K562 (cell line): ENCODE results near the gene S100A3. TPM values are rescaled to one million over a fixed set of nuclear protein-coding genes. Genes with fewer than 3 reads are reported as not detected.

Experiments used
- BHLHE40 ChIP-seq: IDR thresholded peaks from 2 replicates; pipeline ENCODE4 v1.6.1; 2011; ENCODE audit warnings: low read length, improper control_type of control experiment
- ILK ChIP-seq: fragments of 450-650 bp; IDR thresholded peaks from 2 replicates; pipeline ENCODE4 v1.6.1; 2016; ENCODE audit warnings: missing genetic modification characterization, low read depth, mild to moderate bottlenecking, missing compliant biosample characterization, moderate library complexity, borderline replicate concordance
- MEF2A ChIP-seq: IDR thresholded peaks from 2 replicates; pipeline ENCODE4 v1.6.1; 2011; ENCODE audit warnings: low read depth, mild to moderate bottlenecking, low read length, moderate library complexity; ENCODE audit not compliant: control insufficient read depth
- NCOA2 ChIP-seq, 2 experiments: fragments of 450-650 bp; IDR thresholded peaks; 2 replicates each; pipeline ENCODE4 v1.6.1; 2018; ENCODE audit warnings: mild to moderate bottlenecking in 2 of 2, moderate library complexity in 1 of 2; ENCODE audit not compliant: partially characterized antibody in 2 of 2
- polyA plus RNA-seq, 8 experiments: library from polyadenylated mRNA; depleted of rRNA in 4 of 8; stranded (reverse) in 5 of 8; unstranded in 3 of 8; fragments of >200 nt; fragmentation: Nextera tagmentation in 2 of 8; fragmentation: Illumina TruSeq in 1 of 8; extraction: Ambion mirVana in 2 of 8; extraction: Trizol in 1 of 8; gene quantifications; 2 replicates each; pipeline versions ENCODE4 v1.2.1 to v1.2.3, GENCODE V29; 2011 to 2014; ENCODE audit warnings: inconsistent platforms in 1 of 8, missing spikeins in 1 of 8
- total RNA-seq, 7 experiments: library from RNA; depleted of rRNA in 6 of 7; stranded (reverse); fragments of >200 nt in 6 of 7; fragmentation: Illumina TruSeq in 2 of 7; extraction: Trizol in 2 of 7; gene quantifications; 2 replicates each; pipeline versions ENCODE4 v1.2.1 to v1.2.3, GENCODE V29; 2011 to 2021; ENCODE audit warnings: low replicate concordance in 1 of 7
- TF ChIP-seq, protein P1 (sequence below): fragments of 450-650 bp; IDR thresholded peaks from 2 replicates; pipeline ENCODE4 v1.6.1; 2016; ENCODE audit warnings: mild to moderate bottlenecking, moderate library complexity

Gene S100A3
- total and polyA plus RNA-seq, 9 of the 15 experiments (the other 6 are each of a cell fraction or from before 2014, with no cell fraction given) = 0.08 to 1.7 (median 0.18) TPM; not detected in 4

DNA sequence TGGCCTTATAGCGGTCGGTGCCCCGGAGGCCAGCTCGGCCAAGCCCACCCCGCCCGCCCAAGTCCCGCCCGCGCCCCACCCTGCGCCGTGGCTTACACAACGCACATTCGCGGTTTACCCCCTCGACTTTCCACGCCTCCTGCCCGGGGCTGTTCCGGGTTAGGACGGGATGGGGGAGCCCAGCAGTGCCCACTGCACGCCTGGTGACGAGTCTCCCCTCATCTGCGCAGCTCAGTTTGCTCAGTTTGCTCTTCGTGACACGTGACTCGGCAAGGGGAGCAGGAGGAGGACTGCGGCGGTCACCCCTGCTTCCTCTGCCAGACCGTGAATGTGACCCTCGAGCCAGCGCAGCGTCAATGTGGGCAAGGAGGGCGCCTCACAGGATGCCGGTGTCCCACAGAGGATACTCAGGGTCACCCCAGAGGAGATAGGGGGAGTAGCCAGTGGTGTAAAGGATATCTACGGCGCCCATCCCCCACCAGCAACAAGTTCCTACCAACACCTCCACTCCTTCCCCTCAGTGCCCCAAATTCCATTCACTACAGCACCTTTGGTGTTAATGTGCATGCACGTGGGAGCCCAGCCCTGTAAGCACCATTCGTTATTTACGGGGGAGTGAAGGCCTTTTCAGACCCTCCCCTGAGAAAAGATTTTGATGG lies 12.9 kb downstream of the S100A3 start (continued):
- TF ChIP-seq, protein P1, sequence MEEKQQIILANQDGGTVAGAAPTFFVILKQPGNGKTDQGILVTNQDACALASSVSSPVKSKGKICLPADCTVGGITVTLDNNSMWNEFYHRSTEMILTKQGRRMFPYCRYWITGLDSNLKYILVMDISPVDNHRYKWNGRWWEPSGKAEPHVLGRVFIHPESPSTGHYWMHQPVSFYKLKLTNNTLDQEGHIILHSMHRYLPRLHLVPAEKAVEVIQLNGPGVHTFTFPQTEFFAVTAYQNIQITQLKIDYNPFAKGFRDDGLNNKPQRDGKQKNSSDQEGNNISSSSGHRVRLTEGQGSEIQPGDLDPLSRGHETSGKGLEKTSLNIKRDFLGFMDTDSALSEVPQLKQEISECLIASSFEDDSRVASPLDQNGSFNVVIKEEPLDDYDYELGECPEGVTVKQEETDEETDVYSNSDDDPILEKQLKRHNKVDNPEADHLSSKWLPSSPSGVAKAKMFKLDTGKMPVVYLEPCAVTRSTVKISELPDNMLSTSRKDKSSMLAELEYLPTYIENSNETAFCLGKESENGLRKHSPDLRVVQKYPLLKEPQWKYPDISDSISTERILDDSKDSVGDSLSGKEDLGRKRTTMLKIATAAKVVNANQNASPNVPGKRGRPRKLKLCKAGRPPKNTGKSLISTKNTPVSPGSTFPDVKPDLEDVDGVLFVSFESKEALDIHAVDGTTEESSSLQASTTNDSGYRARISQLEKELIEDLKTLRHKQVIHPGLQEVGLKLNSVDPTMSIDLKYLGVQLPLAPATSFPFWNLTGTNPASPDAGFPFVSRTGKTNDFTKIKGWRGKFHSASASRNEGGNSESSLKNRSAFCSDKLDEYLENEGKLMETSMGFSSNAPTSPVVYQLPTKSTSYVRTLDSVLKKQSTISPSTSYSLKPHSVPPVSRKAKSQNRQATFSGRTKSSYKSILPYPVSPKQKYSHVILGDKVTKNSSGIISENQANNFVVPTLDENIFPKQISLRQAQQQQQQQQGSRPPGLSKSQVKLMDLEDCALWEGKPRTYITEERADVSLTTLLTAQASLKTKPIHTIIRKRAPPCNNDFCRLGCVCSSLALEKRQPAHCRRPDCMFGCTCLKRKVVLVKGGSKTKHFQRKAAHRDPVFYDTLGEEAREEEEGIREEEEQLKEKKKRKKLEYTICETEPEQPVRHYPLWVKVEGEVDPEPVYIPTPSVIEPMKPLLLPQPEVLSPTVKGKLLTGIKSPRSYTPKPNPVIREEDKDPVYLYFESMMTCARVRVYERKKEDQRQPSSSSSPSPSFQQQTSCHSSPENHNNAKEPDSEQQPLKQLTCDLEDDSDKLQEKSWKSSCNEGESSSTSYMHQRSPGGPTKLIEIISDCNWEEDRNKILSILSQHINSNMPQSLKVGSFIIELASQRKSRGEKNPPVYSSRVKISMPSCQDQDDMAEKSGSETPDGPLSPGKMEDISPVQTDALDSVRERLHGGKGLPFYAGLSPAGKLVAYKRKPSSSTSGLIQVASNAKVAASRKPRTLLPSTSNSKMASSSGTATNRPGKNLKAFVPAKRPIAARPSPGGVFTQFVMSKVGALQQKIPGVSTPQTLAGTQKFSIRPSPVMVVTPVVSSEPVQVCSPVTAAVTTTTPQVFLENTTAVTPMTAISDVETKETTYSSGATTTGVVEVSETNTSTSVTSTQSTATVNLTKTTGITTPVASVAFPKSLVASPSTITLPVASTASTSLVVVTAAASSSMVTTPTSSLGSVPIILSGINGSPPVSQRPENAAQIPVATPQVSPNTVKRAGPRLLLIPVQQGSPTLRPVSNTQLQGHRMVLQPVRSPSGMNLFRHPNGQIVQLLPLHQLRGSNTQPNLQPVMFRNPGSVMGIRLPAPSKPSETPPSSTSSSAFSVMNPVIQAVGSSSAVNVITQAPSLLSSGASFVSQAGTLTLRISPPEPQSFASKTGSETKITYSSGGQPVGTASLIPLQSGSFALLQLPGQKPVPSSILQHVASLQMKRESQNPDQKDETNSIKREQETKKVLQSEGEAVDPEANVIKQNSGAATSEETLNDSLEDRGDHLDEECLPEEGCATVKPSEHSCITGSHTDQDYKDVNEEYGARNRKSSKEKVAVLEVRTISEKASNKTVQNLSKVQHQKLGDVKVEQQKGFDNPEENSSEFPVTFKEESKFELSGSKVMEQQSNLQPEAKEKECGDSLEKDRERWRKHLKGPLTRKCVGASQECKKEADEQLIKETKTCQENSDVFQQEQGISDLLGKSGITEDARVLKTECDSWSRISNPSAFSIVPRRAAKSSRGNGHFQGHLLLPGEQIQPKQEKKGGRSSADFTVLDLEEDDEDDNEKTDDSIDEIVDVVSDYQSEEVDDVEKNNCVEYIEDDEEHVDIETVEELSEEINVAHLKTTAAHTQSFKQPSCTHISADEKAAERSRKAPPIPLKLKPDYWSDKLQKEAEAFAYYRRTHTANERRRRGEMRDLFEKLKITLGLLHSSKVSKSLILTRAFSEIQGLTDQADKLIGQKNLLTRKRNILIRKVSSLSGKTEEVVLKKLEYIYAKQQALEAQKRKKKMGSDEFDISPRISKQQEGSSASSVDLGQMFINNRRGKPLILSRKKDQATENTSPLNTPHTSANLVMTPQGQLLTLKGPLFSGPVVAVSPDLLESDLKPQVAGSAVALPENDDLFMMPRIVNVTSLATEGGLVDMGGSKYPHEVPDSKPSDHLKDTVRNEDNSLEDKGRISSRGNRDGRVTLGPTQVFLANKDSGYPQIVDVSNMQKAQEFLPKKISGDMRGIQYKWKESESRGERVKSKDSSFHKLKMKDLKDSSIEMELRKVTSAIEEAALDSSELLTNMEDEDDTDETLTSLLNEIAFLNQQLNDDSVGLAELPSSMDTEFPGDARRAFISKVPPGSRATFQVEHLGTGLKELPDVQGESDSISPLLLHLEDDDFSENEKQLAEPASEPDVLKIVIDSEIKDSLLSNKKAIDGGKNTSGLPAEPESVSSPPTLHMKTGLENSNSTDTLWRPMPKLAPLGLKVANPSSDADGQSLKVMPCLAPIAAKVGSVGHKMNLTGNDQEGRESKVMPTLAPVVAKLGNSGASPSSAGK = peak; percentile 55
- no peak for TF ChIP-seq NCOA2 (IDR thresholded peaks at IDR 0.05; ENCODE audit: partially characterized antibody in 2 of 2)
- TF ChIP-seq ILK (tag) = no peak
- peak; percentile 31; the same call in 1 of the 2 replicates for TF ChIP-seq BHLHE40
- TF ChIP-seq MEF2A = no peak
